ENCODE results near the gene UCP3.

UCP3 gene

GRCh38 chr11:73978576-73979086, 30.3 kb downstream of the UCP3 start:
- TF ChIP-seq CTCF (IDR thresholded peaks at IDR 0.05): no peak

- TF ChIP-seq CTCF (IDR thresholded peaks at IDR 0.05): no peak
Measured at GRCh38 chr11:73977856-73978519, 30.9 kb downstream of the UCP3 start.

- no peak for TF ChIP-seq CTCF (IDR thresholded peaks at IDR 0.05)
Measured at GRCh38 chr11:73976451-73977151, 32.3 kb downstream of the UCP3 start.

GRCh38 chr11:73975479-73975757, 33.5 kb downstream of the UCP3 start:
- TF ChIP-seq CTCF (IDR thresholded peaks at IDR 0.05): no peak

GRCh38 chr11:73974604-73975478, 34.0 kb downstream of the UCP3 start:
- no peak for TF ChIP-seq CTCF (IDR thresholded peaks at IDR 0.05)

GRCh38 chr11:73972620-73973449, 36.0 kb downstream of the UCP3 start:
- no peak for TF ChIP-seq CTCF (IDR thresholded peaks at IDR 0.05)

GRCh38 chr11:73972187-73972586, 36.7 kb downstream of the UCP3 start:
- TF ChIP-seq CTCF (IDR thresholded peaks at IDR 0.05): no peak

Measured in LNCAP (cell line).